HFFc6 (cell line): ENCODE results near the gene C11orf65. TPM values are rescaled to one million over a fixed set of nuclear protein-coding genes. Genes with fewer than 3 reads are reported as not detected.

Source experiments
- DNase-seq: peaks from one replicate; pipeline ENCODE4 v3.0.0-alpha.2; 2018
- H3K27ac Mint-ChIP-seq: 2 replicates; pipeline ENCODE4 v1.8.0; 2020; ENCODE audit warnings: mild to moderate bottlenecking, mixed read lengths
- H3K27me3 Mint-ChIP-seq: 2 replicates; pipeline ENCODE4 v1.8.0; 2021; ENCODE audit warnings: mild to moderate bottlenecking, moderate library complexity, mixed read lengths; ENCODE audit not compliant: insufficient read depth
- H3K36me3 Mint-ChIP-seq: 2 replicates; pipeline ENCODE4 v1.8.0; 2021; ENCODE audit warnings: low read depth, mixed read lengths
- H3K4me1 Mint-ChIP-seq: 2 replicates; pipeline ENCODE4 v1.8.0; 2020; ENCODE audit warnings: low read depth, mixed read lengths
- H3K4me3 Mint-ChIP-seq: 2 replicates; pipeline ENCODE4 v1.8.0; 2020; ENCODE audit warnings: mild to moderate bottlenecking, moderate library complexity, mixed read lengths
- H3K9me3 Mint-ChIP-seq: 2 replicates; pipeline ENCODE4 v1.8.0; 2020; ENCODE audit warnings: mild to moderate bottlenecking, mixed read lengths
- CTCF ChIP-seq: fragments of 200-600 bp; sonication (generic); IDR thresholded peaks from 2 replicates; pipeline ENCODE4 v1.5.0; 2021; ENCODE audit warnings: antibody characterized with exemption, mild to moderate bottlenecking
- total RNA-seq, 6 experiments: library from RNA; stranded (reverse); fragmentation: NEBNext Ultra II Directional; extraction: Animal tissue kit (Norgen Biotek cat#: 25700); gene quantifications; 2 replicates in 1 of 6; 3 replicates in 5 of 6; pipeline ENCODE4 v1.2.3, GENCODE V29; 2021

C11orf65 gene
- total RNA-seq, 6 experiments from 2014 or later = 0.47 to 0.69 (median 0.51) TPM; not detected in 1

- no peak overlapping the region for H3K4me3 Mint-ChIP-seq
- peaks cover 37% of the 10 kb centered on the region for H3K36me3 Mint-ChIP-seq
- no peak for TF ChIP-seq CTCF
- H3K27me3 Mint-ChIP-seq = no peaks in the 10 kb centered on the region
- DNase-seq = no peak
- peaks cover 24% of the 10 kb centered on the region for H3K4me1 Mint-ChIP-seq
- peaks cover 6% of the 10 kb centered on the region; the same call in 1 of the 2 replicates for H3K9me3 Mint-ChIP-seq
- H3K27ac Mint-ChIP-seq = no peak overlapping the region
Observed at GRCh38 chr11:108369064-108369463, 98.3 kb downstream of the C11orf65 start.

GRCh38 chr11:108368134-108368533 lies 99.2 kb downstream of the C11orf65 start:
- Mint-ChIP-seq H3K27me3 (no peaks in the 10 kb centered on the region), H3K4me3 (no peak overlapping the region), H3K9me3 (peaks cover 2% of the 10 kb centered on the region; the same call in 1 of the 2 replicates), H3K36me3 (peaks cover 37% of the 10 kb centered on the region), H3K4me1 (peaks cover 33% of the 10 kb centered on the region), H3K27ac (no peak overlapping the region)
- TF ChIP-seq CTCF = no peak
- DNase-seq = no peak

GRCh38 chr11:108364159-108364558 lies 103.2 kb downstream of the C11orf65 start:
- H3K27me3 Mint-ChIP-seq = no peaks in the 10 kb centered on the region
- no peak for TF ChIP-seq CTCF
- peaks cover 33% of the 10 kb centered on the region for H3K4me1 Mint-ChIP-seq
- peak; percentile 25 for DNase-seq
- H3K9me3 Mint-ChIP-seq = no peaks in the 10 kb centered on the region
- peak overlapping the region; percentile 50 for H3K27ac Mint-ChIP-seq
- H3K4me3 Mint-ChIP-seq = peak overlapping the region; percentile 62
- peaks cover 31% of the 10 kb centered on the region for H3K36me3 Mint-ChIP-seq

GRCh38 chr11:108351468-108351867 lies 115.9 kb downstream of the C11orf65 start:
- no peak for TF ChIP-seq CTCF
- peaks cover 20% of the 10 kb centered on the region for H3K36me3 Mint-ChIP-seq
- no peak overlapping the region for H3K4me3 Mint-ChIP-seq
- no peak for DNase-seq
- no peaks in the 10 kb centered on the region for H3K4me1 Mint-ChIP-seq
- H3K27me3 Mint-ChIP-seq = no peaks in the 10 kb centered on the region; the same call in 1 of the 2 replicates
- H3K9me3 Mint-ChIP-seq = no peaks in the 10 kb centered on the region
- no peak overlapping the region for H3K27ac Mint-ChIP-seq

- TF ChIP-seq CTCF = no peak
- H3K36me3 Mint-ChIP-seq = peaks cover 5% of the 10 kb centered on the region; the same call in 1 of the 2 replicates
- H3K27ac Mint-ChIP-seq = no peak overlapping the region
- H3K27me3 Mint-ChIP-seq = no peaks in the 10 kb centered on the region
- peaks cover 13% of the 10 kb centered on the region for H3K4me1 Mint-ChIP-seq
- no peaks in the 10 kb centered on the region for H3K9me3 Mint-ChIP-seq
- H3K4me3 Mint-ChIP-seq = no peak overlapping the region
- no peak for DNase-seq
Observed at GRCh38 chr11:108346451-108346850, 120.9 kb downstream of the C11orf65 start.

- TF ChIP-seq CTCF = no peak
- peaks cover 5% of the 10 kb centered on the region; the same call in 1 of the 2 replicates for H3K36me3 Mint-ChIP-seq
- no peak overlapping the region for H3K4me3 Mint-ChIP-seq
- H3K27me3 Mint-ChIP-seq = no peaks in the 10 kb centered on the region
- peaks cover 13% of the 10 kb centered on the region for H3K4me1 Mint-ChIP-seq
- H3K9me3 Mint-ChIP-seq = no peaks in the 10 kb centered on the region
- DNase-seq = no peak
- H3K27ac Mint-ChIP-seq = no peak overlapping the region
Observed at GRCh38 chr11:108345767-108346166, 121.6 kb downstream of the C11orf65 start.
